Esophagus muscularis mucosa (tissue), 4 donors: ENCODE measurements around the gene NTF3.

Source experiments
- CTCF ChIP-seq, 3 experiments: fragments of 200-600 bp in 2 of 3; fragments of 450-650 bp in 1 of 3; sonication (generic) in 2 of 3; IDR thresholded peaks; one replicate each; pipeline ENCODE4 v1.5.1; 2017 to 2019; ENCODE audit warnings: antibody characterized with exemption in 3 of 3, mild to moderate bottlenecking in 2 of 3, moderate library complexity in 1 of 3
- EP300 ChIP-seq: sonication (generic); formaldehyde crosslinking; IDR thresholded peaks from one replicate; pipeline ENCODE4 v1.6.1; 2017; ENCODE audit warnings: antibody characterized with exemption
- POLR2A ChIP-seq: fragments of 450-650 bp; IDR thresholded peaks from one replicate; pipeline ENCODE4 v1.6.1; 2017; ENCODE audit warnings: antibody characterized with exemption, moderate library complexity, mild to moderate bottlenecking, low read depth
- POLR2AphosphoS5 ChIP-seq, 2 donors: sonication (generic); formaldehyde crosslinking; IDR thresholded peaks; one replicate each; pipeline ENCODE4 v1.6.1; 2017; ENCODE audit warnings: antibody characterized with exemption in 2 of 2

DNA sequence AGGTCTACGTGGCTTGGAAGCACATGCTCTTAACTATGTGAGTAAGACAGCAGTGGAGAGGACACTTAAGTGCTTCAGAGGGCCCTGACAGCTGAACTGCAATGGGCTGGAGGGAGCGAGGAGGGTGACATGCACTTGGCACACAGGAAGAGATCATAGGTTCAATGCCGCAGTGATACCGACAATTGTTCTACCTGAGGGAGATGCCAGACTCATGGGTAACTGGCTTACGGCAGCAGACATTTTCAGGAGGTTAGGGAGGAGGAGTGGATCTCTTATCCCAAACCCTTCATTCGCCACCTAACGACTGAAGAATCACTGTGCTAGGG, 68.4 kb downstream of the NTF3 start:
- TF ChIP-seq CTCF (IDR thresholded peaks at IDR 0.05) (no peak), EP300 (no peak), POLR2A (no peak), POLR2AphosphoS5 (IDR thresholded peaks at IDR 0.05) (no peak)
